ENCODE measurements around the gene PKN1.

PKN1 gene

DNA sequence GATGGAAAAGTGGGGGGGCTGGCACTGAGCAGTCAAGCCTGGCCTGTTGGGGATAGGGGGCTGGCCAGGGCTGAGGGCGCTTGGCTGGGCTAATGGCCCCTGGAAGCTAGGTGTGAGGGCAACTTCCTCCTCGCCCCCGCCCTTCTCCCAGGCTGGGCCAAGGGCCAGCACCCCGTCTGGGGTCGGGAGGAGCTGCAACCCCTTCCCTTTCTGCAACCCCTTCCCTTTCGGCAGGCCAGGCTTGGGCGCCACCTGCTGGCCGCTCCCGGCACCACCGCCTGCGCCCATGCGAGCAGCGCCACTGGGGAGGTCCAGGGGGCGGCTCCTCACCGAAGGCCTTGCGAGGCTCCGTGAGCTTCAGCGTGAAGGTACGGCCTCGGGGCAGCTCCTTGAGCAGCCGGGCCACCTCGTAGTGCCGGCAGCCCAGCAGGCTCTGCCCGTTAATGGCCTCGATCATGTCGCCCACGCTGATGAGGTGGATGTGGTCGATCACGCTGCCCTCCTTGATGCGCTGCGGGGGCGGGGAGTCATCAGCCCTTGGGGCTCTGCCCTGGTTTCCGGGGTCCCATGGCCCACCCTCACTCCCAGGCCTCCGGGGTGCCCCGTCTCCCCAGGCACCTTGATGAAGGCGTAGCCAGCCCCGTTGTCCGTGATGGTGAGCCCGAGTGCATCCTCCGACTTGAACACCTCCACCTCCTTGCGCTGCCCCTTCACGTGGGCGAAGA, 47.0 kb downstream of the PKN1 start:
- no peak for DNase-seq (ENCODE audit: low read depth)
- no peak overlapping the region for H3K4me3 ChIP-seq (ENCODE audit: low read length)
- TF ChIP-seq CTCF (conservative IDR thresholded peaks at IDR 0.05; ENCODE audit: low read depth, low read length): peak; percentile 80

- no peak for TF ChIP-seq CTCF (conservative IDR thresholded peaks at IDR 0.05; ENCODE audit: low read depth, low read length)
- DNase-seq (ENCODE audit: low read depth): no peak
- H3K4me3 ChIP-seq (ENCODE audit: low read length): no peak overlapping the region
Measured at GRCh38 chr19:14480700-14481079, 47.6 kb downstream of the PKN1 start.

- H3K4me3 ChIP-seq (ENCODE audit: low read length): no peak overlapping the region
- TF ChIP-seq CTCF (conservative IDR thresholded peaks at IDR 0.05; ENCODE audit: low read depth, low read length): no peak
- no peak for DNase-seq (ENCODE audit: low read depth)
Measured at GRCh38 chr19:14482172-14482941, 49.3 kb downstream of the PKN1 start.

DNA sequence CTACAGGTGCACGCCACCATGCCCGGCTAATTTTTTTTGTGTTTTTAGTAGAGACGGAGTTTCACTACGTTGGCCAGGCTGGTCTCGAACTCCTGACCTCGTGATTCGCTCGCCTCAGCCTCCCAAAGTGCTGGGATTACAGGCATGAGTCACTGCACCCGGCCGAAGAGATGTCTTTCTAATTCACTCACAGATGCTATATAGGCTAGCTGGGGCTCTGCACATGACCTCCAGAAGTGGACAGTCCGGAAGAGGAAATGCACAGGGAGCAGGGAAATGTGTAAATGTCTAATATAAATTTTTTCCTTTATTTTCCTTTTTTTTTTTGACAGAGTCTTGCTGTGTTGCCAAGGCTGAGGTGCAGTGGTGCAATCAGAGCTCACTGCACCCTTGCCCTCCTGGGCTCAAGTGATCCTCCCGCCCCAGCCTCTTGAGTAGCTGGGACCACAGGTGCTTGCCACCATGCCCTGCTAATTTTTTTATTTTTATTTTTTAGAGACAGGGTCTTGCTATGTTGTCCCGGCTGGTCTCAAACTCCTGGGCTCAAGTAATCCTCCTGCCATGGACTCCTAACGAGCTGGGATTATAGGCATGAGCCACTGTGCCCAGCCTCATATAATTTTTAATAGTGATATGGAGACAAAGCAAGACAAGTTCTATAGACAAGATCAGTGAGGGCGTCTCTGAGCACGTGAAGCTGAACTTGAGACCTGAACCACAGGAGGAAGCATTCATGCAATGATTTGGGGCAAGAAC, 54.4 kb downstream of the PKN1 start:
- no peak overlapping the region for H3K4me3 ChIP-seq (ENCODE audit: low read length)
- TF ChIP-seq CTCF (conservative IDR thresholded peaks at IDR 0.05; ENCODE audit: low read depth, low read length): no peak
- no peak for DNase-seq (ENCODE audit: low read depth)

- no peak for DNase-seq (ENCODE audit: low read depth)
- H3K4me3 ChIP-seq (ENCODE audit: low read length): no peak overlapping the region
- no peak for TF ChIP-seq CTCF (conservative IDR thresholded peaks at IDR 0.05; ENCODE audit: low read depth, low read length)
Measured at GRCh38 chr19:14492756-14493337, 59.7 kb downstream of the PKN1 start.

GRCh38 chr19:14494411-14494810, 61.3 kb downstream of the PKN1 start:
- H3K4me3 ChIP-seq (ENCODE audit: low read length): peak overlapping the region; percentile 93
- TF ChIP-seq CTCF (conservative IDR thresholded peaks at IDR 0.05; ENCODE audit: low read depth, low read length): no peak
- no peak for DNase-seq (ENCODE audit: low read depth)
